Myocyte (in vitro differentiated cells): ENCODE measurements around the gene SLC47A1. TPM values are rescaled to one million over a fixed set of nuclear protein-coding genes. Genes with fewer than 3 reads are reported as not detected.
"Not testable (repeated sequence)": the region's sequence is repeated elsewhere in the genome, so short reads cannot be mapped to it uniquely, and the experiment has no call there.

Source experiments
- DNase-seq: peaks from one replicate; pipeline ENCODE4 v3.0.0-alpha.2; 2012; ENCODE audit warnings: low read depth
- total RNA-seq: library from RNA; depleted of rRNA; stranded (reverse); fragments of >200 nt; gene quantifications from 2 replicates; pipeline ENCODE4 v1.2.3, GENCODE V29; 2014

Gene SLC47A1
- total RNA-seq, 1 donor from 2014 or later: 0.24 TPM

DNA sequence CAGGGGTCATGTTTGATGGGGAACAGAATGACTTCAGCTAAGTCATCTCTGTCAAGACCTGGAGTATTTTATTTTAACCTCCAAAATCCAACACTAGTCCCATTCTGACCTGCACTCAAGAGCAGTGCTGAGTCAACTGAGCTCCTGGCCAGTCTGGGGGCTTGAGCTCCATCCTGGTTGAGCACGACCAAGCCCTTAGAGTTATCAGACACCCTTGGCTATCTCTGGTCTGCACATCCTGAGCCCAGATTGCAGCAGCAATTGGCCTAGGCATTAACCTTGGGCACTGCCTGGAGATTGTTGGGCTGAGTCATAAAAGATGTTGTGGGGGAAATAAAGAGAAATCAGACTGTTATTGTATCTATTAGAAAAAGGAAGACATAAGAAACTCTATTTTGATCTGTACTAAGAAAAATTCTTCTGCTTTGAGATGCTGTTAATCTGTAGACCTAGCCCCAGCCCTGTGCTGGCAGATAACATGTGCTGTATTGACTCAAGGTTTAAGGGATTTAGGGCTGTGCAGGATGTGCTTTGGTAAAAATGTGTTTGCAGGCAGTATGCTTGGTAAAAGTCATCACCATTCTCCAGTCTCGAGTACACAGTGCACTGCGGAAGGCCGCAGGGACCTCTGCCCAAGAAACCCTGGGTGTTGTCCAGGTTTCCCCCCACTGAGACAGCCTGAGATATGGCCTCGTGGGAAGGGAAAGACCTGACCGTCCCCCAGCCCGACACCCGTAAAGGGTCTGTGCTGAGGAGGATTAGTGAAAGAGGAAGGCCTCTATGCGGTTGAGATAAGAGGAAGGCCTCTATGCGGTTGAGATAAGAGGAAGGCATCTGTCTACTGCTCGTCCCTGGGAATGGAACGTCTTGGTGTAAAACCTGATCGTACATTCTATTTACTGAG lies 14.0 kb upstream of the SLC47A1 start:
- not testable (repeated sequence) for DNase-seq

DNA sequence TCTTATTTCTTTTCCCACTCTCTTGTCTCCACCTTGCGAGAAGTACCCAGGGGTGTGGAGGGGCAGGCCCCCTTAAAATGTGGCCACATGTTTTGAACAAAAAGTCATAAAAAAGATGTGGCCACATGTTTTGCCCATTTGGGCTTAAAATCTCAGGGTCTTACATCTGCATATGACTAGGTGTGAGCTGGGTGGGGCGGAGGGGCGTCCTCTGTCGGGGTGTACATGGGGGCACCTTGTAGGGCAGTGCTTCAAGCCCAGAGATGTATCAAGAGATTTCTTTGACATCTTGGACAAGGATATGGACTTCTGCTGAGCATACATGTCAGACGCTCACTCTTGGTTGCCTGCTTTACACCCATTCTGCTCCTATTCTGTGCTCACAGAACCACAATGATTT lies 13.0 kb upstream of the SLC47A1 start:
- no peak for DNase-seq

GRCh38 chr17:19523690-19524089 lies 10.0 kb upstream of the SLC47A1 start:
- DNase-seq: no peak

DNA sequence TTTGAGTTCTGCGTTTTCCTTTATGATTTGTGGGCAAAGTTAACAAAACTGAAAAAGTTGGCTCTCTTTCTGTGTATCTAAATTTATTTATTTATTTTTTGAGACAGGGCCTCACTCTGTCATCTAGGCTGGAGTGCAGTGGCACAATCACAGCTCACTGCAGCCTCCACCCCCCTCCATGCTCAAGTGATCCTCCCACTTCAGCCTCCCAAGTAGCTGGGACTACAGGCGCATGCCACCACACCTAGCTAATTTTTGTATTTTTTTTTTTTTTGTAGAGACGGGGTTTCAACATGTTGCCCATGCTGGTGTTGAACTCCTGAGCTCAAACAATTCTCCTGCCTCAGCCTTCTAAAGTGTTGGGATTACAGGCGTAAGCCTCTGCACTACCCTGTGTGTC lies 6.7 kb upstream of the SLC47A1 start:
- not testable (repeated sequence) for DNase-seq

GRCh38 chr17:19531780-19532501 lies 1.7 kb upstream of the SLC47A1 start:
- no peak for DNase-seq

DNA sequence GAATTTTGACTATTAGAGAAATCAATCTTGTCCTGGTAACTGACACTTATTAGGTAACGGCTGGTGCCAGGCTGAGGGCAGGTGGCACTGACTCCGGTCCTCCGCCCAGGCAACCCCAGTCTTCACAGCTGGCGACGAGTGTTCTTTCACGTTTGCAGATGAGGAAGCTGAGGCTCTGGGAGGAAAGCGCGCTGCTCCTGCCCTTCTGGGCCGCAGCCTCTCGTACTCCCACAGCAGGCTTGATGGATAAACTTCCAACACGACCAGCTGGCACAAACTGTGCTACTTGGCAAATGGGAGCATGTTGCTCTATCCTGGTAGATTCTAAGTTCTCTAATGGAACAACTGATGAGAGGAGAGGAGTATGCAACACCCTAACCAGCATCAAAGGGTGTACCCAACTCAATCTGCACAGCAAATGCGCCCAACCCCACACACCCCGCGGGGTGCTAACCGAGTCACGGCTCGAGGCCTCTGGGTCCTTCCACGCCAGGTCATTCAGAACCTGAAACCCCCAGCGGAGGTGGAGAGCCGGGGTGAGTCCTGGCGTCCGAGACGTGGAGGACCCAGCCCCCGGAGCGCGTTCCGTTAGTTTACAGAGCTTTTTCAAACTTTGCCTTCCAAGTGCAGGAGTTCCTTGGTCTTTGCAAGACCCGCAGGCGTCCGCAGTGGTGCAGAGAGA lies 477 bp upstream of the SLC47A1 start:
- DNase-seq: no peak

DNA sequence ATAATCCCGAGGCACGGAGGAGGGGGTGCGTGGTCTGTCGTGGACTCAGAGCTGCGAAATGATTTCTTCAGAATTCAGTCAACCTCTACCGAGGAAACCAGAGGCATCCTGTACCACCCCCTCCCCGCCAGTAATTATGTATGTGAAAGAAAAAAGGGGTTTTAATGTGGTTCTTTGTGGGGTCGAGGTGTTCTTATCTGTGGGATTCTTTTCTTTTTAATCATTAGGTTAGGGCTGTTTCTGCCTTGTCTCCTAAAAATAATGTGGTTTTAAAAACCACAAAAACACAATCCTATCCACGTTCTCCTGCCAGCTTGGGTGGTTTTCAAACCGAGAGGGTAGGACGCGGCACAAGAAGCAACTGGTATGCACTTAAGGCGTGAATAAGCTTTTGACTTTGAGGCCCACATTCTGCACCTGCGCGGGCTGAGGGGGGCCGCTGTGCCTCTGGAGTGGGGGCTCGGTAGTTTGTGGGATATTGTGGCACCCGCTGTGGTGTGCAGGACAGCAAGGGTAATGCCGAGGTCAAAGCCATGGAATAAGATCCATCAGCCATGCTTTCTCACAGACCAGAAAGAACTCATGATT lies 1.0 kb downstream of the SLC47A1 start:
- peak; percentile 50 for DNase-seq

DNA sequence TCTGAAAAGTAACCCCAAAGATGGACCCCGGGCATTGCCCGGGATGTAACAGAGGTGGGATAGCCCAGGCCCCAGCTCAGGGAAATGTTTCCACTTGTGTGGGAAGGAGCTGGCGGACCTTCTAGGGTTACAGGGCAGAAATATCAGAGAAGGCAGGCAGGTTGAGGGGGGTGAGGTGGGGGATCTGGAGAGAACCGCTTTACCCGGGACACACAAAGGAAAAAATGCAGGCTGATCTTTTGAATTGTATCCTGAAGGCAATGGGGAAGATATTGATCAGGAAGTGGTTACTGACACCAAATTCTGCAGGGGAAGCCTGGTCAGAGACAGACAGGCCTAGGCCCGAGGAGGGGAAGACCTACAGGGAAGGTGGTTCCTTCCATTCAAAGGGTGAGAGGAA lies 3.5 kb downstream of the SLC47A1 start:
- DNase-seq: no peak

- DNase-seq: peak; percentile 42
These were observed 4.7 kb downstream of the SLC47A1 start for GRCh38 chr17:19538095-19539039.

GRCh38 chr17:19539040-19539399 lies 5.4 kb downstream of the SLC47A1 start:
- peak; percentile 35 for DNase-seq

DNA sequence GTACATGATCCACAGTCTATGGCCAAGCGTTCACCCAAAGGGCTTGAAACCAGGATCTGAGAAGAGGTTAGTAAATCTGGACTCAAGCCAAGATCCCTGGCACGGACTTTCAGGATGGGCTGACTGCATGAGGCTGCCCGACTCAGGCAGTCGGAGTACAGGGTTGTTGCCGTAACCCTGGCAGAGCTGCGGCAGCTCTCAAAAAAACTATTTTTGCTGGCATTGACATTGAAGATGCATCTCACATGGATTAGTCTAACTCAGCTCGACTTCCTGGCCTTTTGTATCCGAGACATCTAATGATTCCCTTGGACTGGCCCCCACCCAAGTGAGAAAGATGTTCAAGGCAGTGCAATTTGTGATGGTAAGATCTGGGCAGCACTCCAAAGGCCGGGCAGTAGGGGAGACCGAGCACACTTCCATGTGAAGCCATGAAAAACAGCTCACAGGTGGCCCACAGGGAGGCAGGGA lies 6.2 kb downstream of the SLC47A1 start:
- no peak for DNase-seq

DNA sequence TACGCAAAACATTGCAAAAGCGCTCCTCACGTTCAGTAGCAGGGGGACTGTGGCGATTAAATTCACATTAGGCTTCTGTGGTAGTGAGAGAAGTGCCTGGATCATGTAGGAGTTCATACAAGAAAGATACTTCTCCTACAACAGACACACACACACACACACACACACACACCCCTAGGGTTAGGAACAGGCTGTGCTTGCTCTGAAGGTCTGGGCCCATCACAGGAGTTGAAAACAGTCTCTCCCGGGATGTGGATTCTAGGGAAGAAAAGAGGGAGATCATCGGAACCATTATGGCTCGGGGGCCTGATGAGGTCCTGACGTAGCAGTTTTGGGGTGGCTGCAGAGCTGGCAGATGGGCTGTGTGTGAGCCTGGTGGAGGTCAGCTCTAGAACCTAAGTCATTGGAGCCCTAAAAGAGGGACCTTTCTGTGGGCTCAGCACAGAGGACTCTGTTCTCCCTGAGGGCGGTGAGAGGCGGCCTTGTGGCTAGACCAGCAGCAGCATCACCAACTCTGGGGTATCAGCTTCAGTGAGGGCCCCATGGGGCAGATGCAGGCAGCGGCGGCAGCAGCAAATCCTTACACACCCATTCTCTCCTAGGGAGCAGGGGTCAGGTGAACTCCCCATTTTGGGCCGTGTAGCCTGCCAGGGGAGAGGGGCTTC lies 7.2 kb downstream of the SLC47A1 start:
- DNase-seq: no peak

DNA sequence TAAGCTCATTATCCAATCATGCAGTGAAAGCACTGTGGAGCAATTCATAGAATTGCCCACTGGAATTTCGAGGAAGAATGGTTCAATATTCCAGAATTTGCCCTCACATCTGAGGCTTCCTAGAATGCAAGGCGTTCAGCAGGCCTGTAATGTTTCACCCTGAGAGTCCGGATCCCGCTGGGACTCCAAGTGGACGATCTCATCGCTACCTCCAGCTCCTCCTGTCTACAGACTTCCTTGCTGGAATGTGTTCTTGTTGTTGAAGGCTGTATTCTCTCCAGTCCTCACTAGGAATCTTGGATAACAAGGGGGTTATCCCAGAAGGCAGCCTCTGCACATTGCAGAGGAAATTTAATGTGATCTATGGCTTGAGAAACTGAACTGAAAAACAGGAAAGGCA lies 7.8 kb downstream of the SLC47A1 start:
- no peak for DNase-seq

DNA sequence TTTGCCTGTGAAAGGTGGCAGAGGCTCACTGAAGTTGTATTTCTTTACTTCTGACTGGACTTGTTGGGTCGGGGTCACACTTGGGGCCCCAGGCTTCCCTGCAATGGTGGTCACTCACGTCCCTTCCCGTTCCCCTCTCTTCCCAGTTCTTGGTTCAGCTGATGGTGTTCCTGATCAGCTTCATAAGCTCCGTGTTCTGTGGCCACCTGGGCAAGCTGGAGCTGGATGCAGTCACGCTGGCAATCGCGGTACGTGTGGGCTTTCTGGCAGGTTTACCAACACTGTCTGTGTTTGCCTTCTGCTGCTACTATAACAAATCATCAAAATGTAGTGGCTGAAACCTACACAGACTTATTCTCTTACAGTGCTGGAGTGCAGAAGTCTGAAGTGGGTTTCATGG lies 8.6 kb downstream of the SLC47A1 start:
- no peak for DNase-seq

DNA sequence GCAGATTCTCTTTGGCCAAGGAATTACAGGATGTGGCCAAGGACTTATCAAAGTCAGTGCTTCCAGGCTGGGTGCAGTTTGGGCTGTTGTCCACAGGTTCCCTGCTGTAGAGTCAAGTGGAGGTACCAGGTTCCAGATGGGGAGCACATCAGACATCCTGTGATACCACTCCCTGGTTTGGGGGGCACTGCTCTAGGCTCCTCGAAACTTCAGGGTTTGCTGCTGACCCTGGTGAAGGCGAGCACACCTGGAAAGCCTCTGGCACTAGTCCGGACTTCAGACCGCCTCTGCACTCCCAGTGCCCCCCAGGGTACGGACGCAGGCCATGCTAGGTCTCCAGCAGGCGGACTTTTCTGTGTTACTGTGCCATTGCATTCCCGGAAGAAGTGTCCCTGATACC lies 10.7 kb downstream of the SLC47A1 start:
- no peak for DNase-seq

GRCh38 chr17:19546289-19547065 lies 12.8 kb downstream of the SLC47A1 start:
- no peak for DNase-seq

DNA sequence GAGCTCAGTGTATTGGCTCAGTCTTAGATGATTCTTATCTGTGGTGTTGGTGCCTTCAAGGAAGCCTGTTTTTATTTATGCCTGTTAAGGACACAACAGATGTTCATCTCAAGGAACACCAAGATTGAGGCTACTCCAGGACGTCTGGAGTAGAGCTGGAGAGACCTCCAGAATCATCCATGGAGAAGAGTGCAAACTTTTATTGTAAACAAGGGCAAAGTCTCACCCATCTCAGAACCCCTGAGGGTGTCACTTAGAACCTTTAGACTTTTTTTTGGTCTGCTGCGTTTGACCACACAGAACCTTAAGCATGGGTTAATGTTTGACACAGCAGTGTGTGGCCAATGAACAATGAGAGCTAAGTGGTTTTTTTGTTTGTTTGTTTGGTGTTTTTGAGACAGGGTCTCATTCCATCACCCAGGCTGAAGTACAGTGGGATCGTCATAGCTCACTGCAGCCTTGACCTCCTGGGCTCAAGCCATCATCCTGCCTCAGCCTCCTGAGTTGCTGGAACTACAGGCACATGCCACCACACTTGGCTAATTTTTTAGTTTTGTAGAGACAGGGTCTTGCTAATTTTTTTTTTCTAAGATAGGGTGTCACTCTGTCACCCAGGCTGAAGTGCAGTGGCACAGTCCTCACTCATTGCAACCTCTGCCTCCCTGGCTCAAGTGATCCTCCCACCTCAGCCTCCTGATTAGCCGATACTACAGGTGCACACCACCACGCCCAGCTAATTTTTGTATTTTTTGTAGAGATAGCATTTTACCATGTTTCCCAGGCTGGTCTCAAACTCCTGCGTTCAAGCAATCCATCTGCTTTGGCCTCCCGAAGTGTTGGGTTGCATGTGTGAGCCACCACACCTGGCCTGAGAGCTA lies 16.3 kb downstream of the SLC47A1 start:
- DNase-seq: no peak

- DNase-seq: no peak
These were observed 17.5 kb downstream of the SLC47A1 start for GRCh38 chr17:19551165-19551564.
